Calu3 (cell line): Measurements from ENCODE around the gene MTX2. TPM values are rescaled to one million over a fixed set of nuclear protein-coding genes. Genes with fewer than 3 reads are reported as not detected.

ENCODE experiments used
- BruUV-seq: library from RNA; stranded (reverse); fragments of 400-500 nt; replicated peaks from 2 replicates; lab custom pipeline; 2021; lab: Mats Ljungman, UMichigan
- CTCF ChIA-PET: fragments of 300-600 bp; sonication (Branson Sonifier 250); formaldehyde crosslinking; loops from one replicate; lab custom pipeline; 2022; ENCODE audit warnings: antibody characterized with exemption; lab: Charles Lee
- DNase-seq: peaks from one replicate; pipeline ENCODE4 v3.0.0; 2022
- H3K27ac Mint-ChIP-seq: one replicate; pipeline ENCODE4 v1.8.0; 2022; ENCODE audit warnings: mixed read lengths; ENCODE audit not compliant: unreplicated experiment
- H3K27me3 Mint-ChIP-seq: one replicate; pipeline ENCODE4 v1.8.0; 2022; ENCODE audit warnings: mixed read lengths; ENCODE audit not compliant: unreplicated experiment
- H3K36me3 Mint-ChIP-seq: one replicate; pipeline ENCODE4 v1.8.0; 2022; ENCODE audit warnings: mild to moderate bottlenecking, moderate library complexity, mixed read lengths; ENCODE audit not compliant: insufficient read depth, unreplicated experiment
- H3K4me1 Mint-ChIP-seq: one replicate; pipeline ENCODE4 v1.8.0; 2022; ENCODE audit warnings: mild to moderate bottlenecking, low read depth, mixed read lengths; ENCODE audit not compliant: unreplicated experiment
- H3K4me3 Mint-ChIP-seq: one replicate; pipeline ENCODE4 v1.8.0; 2022; ENCODE audit warnings: mild to moderate bottlenecking, low read depth, moderate library complexity, mixed read lengths; ENCODE audit not compliant: unreplicated experiment
- H3K9me3 Mint-ChIP-seq: one replicate; pipeline ENCODE4 v1.8.0; 2022; ENCODE audit warnings: low read depth, mixed read lengths; ENCODE audit not compliant: unreplicated experiment
- intact Hi-C: fragments of 100-400 bp; cut with micrococcal nuclease; formaldehyde crosslinking; loops from one replicate; pipeline ENCODE4 v1.10.0; 2022; ENCODE audit not compliant: unreplicated experiment
- total RNA-seq: library from RNA; stranded (reverse); gene quantifications from 2 replicates; pipeline ENCODE4 v1.2.3, GENCODE V29; 2022
- TF ChIP-seq, protein P1 (sequence below): fragments of 200-600 bp; IDR thresholded peaks from one replicate; pipeline ENCODE4 v1.8.0; 2022; ENCODE audit warnings: antibody characterized with exemption; ENCODE audit not compliant: unreplicated experiment

Gene MTX2
- total RNA-seq, 1 experiment from 2014 or later: 44.7 TPM

DNA sequence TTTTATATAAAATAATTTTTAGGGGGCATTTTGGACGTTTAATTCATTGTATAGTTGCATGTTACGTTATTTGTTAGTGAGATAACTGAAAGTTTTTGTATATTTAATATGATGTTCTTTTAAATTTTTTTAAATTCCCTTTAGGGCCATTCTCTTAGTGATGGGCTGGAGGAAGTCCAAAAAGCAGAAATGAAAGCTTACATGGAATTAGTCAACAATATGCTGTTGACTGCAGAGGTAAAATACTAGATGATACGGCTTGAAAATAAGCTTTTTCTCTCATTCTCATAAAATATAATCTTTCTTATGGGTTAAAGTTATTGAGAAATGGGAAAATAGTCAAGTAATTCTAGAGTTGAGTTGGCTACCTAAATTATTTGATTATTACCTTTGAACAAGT is 58.9 kb downstream of the MTX2 start:
- intact Hi-C loops: loop anchor here (10.0 kb wide), 3 partner anchors 153 to 257 kb away; no protein-coding TSS in a partner anchor
- no peak for DNase-seq
- no peak overlapping the region for H3K27ac Mint-ChIP-seq
- no TSS peak for BruUV-seq
- H3K4me3 Mint-ChIP-seq: no peak overlapping the region
- no peaks in the 10 kb centered on the region for H3K36me3 Mint-ChIP-seq
- TF ChIP-seq, protein P1, sequence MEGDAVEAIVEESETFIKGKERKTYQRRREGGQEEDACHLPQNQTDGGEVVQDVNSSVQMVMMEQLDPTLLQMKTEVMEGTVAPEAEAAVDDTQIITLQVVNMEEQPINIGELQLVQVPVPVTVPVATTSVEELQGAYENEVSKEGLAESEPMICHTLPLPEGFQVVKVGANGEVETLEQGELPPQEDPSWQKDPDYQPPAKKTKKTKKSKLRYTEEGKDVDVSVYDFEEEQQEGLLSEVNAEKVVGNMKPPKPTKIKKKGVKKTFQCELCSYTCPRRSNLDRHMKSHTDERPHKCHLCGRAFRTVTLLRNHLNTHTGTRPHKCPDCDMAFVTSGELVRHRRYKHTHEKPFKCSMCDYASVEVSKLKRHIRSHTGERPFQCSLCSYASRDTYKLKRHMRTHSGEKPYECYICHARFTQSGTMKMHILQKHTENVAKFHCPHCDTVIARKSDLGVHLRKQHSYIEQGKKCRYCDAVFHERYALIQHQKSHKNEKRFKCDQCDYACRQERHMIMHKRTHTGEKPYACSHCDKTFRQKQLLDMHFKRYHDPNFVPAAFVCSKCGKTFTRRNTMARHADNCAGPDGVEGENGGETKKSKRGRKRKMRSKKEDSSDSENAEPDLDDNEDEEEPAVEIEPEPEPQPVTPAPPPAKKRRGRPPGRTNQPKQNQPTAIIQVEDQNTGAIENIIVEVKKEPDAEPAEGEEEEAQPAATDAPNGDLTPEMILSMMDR: no peak
- H3K9me3 Mint-ChIP-seq: no peaks in the 10 kb centered on the region
- CTCF ChIA-PET: no interaction called here
- H3K27me3 Mint-ChIP-seq: no peaks in the 10 kb centered on the region
- peaks cover 11% of the 10 kb centered on the region for H3K4me1 Mint-ChIP-seq

DNA sequence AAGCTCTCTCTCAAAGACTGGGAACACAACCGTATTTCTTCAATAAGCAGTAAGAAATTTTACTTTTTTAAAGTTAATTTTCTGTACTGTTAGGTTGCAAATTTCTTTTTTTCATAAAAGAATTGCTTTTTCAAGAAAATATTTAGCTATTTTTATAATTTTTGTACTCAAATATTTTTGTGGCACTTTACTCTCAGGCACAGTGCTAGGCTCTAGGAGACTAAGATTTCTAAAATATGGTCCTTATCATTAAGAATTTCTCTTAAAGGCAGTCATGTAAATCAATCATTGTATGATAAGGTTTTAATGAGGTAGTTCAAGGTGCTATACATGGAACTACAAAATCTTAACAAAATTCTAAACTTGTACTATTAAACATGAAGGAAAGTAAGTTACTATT is 61.4 kb downstream of the MTX2 start:
- H3K36me3 Mint-ChIP-seq: no peaks in the 10 kb centered on the region
- TF ChIP-seq, protein P1: no peak
- BruUV-seq: no TSS peak
- DNase-seq: no peak
- CTCF ChIA-PET: no interaction called here
- peaks cover 4% of the 10 kb centered on the region for H3K4me1 Mint-ChIP-seq
- H3K27ac Mint-ChIP-seq: no peak overlapping the region
- no peak overlapping the region for H3K4me3 Mint-ChIP-seq
- H3K9me3 Mint-ChIP-seq: no peaks in the 10 kb centered on the region
- intact Hi-C loops: loop anchor here (5.0 kb wide), 1 partner anchor 307 kb away; no protein-coding TSS in a partner anchor
- no peaks in the 10 kb centered on the region for H3K27me3 Mint-ChIP-seq

DNA sequence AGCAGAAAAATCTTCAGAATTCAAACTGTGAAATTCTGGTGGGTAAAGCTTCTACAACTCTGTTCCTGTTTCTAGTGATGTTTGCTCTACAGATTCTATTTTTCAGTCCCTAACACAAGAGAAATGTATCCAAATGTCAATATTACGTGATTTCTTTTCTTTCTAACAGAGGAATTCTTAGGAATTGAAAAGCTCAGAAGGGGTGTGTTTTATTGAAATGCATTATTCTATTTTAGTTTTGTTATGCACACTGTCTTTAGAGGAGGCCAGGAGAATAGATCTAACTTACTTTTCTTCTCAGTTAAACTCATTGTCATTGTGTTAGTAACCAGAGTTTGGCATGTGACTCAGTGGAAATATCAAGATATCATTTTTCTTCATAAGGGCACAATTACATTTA is 62.4 kb downstream of the MTX2 start:
- TF ChIP-seq, protein P1: no peak
- Mint-ChIP-seq H3K36me3 (no peaks in the 10 kb centered on the region), H3K9me3 (no peaks in the 10 kb centered on the region), H3K4me3 (no peak overlapping the region), H3K27ac (no peak overlapping the region), H3K4me1 (no peaks in the 10 kb centered on the region), H3K27me3 (no peaks in the 10 kb centered on the region)
- intact Hi-C loops: loop anchor here (5.0 kb wide), 1 partner anchor 306 kb away; no protein-coding TSS in a partner anchor
- DNase-seq: no peak
- CTCF ChIA-PET: no interaction called here
- BruUV-seq: no TSS peak

DNA sequence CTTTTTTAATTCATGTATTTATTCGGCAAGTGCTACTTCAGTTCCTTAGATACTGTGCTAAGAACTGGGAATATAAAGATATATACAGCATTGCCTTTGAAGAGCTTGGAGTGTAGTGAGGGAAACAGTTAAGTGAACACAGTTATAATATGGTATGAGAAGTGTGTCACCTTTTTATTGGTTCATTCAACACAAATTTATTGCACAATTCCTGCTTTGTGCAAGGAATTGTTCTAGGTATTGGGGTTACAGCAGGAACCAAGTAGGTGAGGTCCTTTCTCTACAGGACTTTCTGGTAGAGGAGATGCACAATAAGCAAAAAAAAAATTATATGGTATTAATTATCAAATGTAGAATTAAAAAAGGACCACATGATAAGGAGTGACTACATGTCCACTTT is 65.5 kb downstream of the MTX2 start:
- TF ChIP-seq, protein P1: no peak
- CTCF ChIA-PET: no interaction called here
- intact Hi-C loops: loop anchor here (5.0 kb wide), 1 partner anchor 303 kb away; no protein-coding TSS in a partner anchor

More for the DNA sequence above, 65.5 kb downstream of the MTX2 start:
- peaks cover 5% of the 10 kb centered on the region for H3K36me3 Mint-ChIP-seq
- no peaks in the 10 kb centered on the region for H3K9me3 Mint-ChIP-seq
- no peaks in the 10 kb centered on the region for H3K4me1 Mint-ChIP-seq
- no peak overlapping the region for H3K27ac Mint-ChIP-seq
- no peak for DNase-seq
- H3K27me3 Mint-ChIP-seq: no peaks in the 10 kb centered on the region
- H3K4me3 Mint-ChIP-seq: no peak overlapping the region
- BruUV-seq: no TSS peak
